ENCODE data around the gene GSE1. TPM values are rescaled to one million over a fixed set of nuclear protein-coding genes. Genes with fewer than 3 reads are reported as not detected.

GSE1 gene
- total and polyA plus RNA-seq, 2 of the 13 experiments (the other 11 are each of a cell fraction or from before 2014, with no cell fraction given): 16.1 to 31.2 TPM

DNA sequence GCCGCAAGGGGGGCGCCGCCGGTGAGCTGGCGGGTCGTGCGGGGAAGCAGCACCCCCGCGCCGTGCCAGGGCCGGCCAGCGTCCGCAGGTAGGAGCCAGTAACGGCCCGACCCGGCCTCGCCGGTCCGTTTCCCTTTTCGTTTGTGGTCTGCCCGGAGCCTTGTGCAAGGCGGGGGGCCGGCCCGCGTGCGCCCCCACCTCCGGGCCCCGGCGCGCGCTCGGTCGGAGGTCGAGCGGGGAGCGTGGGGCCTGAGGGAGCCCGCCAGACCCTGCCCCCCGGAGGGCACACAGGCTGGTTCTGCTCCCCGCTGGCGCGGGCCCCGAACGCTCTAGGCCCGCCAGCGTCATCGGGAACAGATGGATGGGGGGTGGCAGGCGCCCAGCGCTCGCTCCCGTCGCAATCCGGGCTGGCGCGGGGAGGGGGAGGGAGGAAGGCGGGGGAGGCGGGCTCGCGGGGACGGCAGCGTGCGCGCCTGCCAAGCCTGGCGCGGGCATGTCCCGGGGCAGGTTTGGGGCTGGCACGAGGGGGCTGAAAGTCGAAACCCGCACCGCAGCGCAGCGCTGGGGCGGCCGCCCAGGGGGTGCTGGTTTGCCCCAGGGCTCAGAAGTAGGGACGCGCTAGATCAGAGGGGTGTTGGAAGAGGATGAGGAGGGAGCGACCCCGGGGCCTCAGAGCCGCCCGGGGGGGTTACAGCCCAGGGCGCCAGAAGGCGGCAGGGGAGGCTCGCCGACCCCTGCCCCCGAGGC lies 1.5 kb upstream of the GSE1 start (continued):
- TF ChIP-seq ZBTB2 (CRISPR knock-in tag; IDR thresholded peaks at IDR 0.05; ENCODE audit: low read depth) (peak; percentile 55; the same call in 1 of the 2 replicates), ZSCAN12 (CRISPR knock-in tag; IDR thresholded peaks at IDR 0.05) (peak; percentile 39; the same call in 1 of the 2 replicates), NR1H2 (CRISPR knock-in tag; IDR thresholded peaks at IDR 0.05; ENCODE audit: borderline replicate concordance, low read depth) (no peak)

DNA sequence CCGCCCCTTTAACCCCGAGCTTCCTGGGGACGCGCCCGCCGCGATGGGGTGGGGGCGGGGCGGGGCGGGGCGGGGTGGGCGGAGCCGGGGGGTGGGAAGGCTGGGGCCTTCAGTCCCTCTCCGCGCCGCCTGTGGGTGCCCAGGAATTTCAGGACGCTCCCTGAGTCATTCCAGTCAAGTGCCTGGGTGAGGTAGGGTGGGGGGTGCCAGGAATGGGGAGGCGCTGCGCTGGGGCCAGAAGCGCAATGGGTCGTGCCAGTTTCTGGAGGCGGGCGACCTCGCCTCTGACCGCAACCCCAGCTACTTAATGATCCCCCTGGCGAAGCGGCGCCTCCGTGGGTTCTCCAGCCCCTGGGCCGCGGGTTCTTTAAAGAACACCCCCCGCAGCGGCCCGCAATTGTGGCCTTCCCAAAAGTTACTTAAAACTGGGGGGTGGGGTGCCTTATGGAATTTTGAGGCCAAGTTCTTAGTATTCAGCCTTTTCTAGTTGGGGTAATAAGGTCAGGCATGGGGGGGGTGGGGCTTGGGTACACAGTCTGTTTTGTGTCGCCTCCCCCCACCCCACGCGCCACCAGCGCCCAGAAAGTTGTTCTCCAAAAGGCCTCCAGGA lies 826 bp upstream of the GSE1 start:
- Histone ChIP-seq H3K9me3 (ENCODE audit: low read length) (no peaks in the 10 kb centered on the region), H2AFZ (ENCODE audit: low read length) (no peak overlapping the region), H3K79me2 (ENCODE audit: insufficient read depth, low read length) (peaks cover 33% of the 10 kb centered on the region), H3K27me3 (ENCODE audit: control insufficient read depth in 1 of 2, insufficient read depth in 2 of 2, low read length in 2 of 2) (no peaks in the 10 kb centered on the region), H3K9ac (ENCODE audit: insufficient read depth, low read depth, low read length) (peak overlapping the region; percentile 78), H3K4me2 (ENCODE audit: low read depth, low read length) (peak overlapping the region; percentile 92), H3K36me3 (replicated peaks in 1 of 2; ENCODE audit: control insufficient read depth in 1 of 2, insufficient read depth in 2 of 2, low read length in 2 of 2) (peaks cover 8 to 11% of the 10 kb centered on the region in 2 experiments), H3K27ac (ENCODE audit: extremely low read length, insufficient read depth, low read length) (peak overlapping the region; percentile 93), H3K4me3 (replicated peaks in 1 of 3; ENCODE audit: insufficient read depth in 1 of 3, low read depth in 2 of 3, low read length in 3 of 3) (peak overlapping the region; percentile 70 to 85 (median 79)), H3K4me1 (ENCODE audit: insufficient read depth, low read length) (peaks cover 39% of the 10 kb centered on the region), H4K20me1 (ENCODE audit: insufficient read depth, low read length) (peaks cover 50% of the 10 kb centered on the region)
- BruUV-seq (replicated peaks): TSS peak; percentile 50
- 0% methylated on average over 7 of the region's 38 CpGs for WGBS (ENCODE audit: low lambda C conversion rate)
- no peak for FAIRE-seq
- peak; percentile 18 for ATAC-seq
- ChIA-PET POLR2A (interaction anchor here (0.6 to 3.7 kb wide), 22 partner anchors 10 to 322 kb away, joined by 3 to 34 read pairs (median 3); no protein-coding TSS in a partner anchor), CTCF (ENCODE audit: low intra/inter-chr PET ratio, low total read pairs) (interaction anchor here (2.2 to 5.1 kb wide), 3 partner anchors 121 to 219 kb away, joined by 7 to 93 read pairs (median 14); no protein-coding TSS in a partner anchor)
- intact Hi-C loops (cut with micrococcal nuclease; ENCODE audit: unreplicated experiment): loop anchor here (10.0 kb wide), 2 partner anchors 87 to 217 kb away; no protein-coding TSS in a partner anchor
- DNase-seq (ENCODE audit: low spot score): peak; percentile 91
- in situ Hi-C loops (cut with HindIII; ENCODE audit: extremely low pct_ligation_motif_present, low pct_unique_long_range_greater_than_20kb): no loop called here
- TF ChIP-seq, protein P1, sequence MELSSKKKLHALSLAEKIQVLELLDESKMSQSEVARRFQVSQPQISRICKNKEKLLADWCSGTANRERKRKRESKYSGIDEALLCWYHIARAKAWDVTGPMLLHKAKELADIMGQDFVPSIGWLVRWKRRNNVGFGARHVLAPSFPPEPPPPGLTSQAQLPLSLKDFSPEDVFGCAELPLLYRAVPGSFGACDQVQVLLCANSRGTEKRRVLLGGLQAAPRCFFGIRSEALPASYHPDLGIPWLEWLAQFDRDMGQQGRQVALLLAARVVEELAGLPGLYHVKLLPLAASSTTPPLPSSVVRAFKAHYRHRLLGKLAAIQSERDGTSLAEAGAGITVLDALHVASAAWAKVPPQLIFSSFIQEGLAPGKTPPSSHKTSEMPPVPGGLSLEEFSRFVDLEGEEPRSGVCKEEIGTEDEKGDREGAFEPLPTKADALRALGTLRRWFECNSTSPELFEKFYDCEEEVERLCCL (CRISPR knock-in tag; IDR thresholded peaks at IDR 0.05; ENCODE audit: borderline replicate concordance): no peak
- TF ChIP-seq EZH2 (conservative IDR thresholded peaks at IDR 0.05; ENCODE audit: low read depth, low read length) (no peak), SIN3A (IDR thresholded peaks at IDR 0.05; ENCODE audit: borderline replicate concordance, low read depth, low read length) (no peak; the same call in 1 of the 2 replicates), ZSCAN29 (CRISPR knock-in tag; conservative IDR thresholded peaks at IDR 0.05) (peak; percentile 15; the same call in 1 of the 2 replicates), CEBPG (CRISPR knock-in tag; IDR thresholded peaks at IDR 0.05) (no peak), PAF1 (CRISPR knock-in tag; IDR thresholded peaks at IDR 0.05) (no peak), NCOA5 (CRISPR knock-in tag; IDR thresholded peaks at IDR 0.05) (no peak), ZNF773 (CRISPR knock-in tag; IDR thresholded peaks at IDR 0.05; ENCODE audit: borderline replicate concordance) (no peak), MAZ (IDR thresholded peaks at IDR 0.05; ENCODE audit: borderline replicate concordance, low read depth, low read length) (0 out of 2 replicates have a peak, but pooled peaks have one; percentile 28), MAZ (CRISPR knock-in tag; IDR thresholded peaks at IDR 0.05; ENCODE audit: low read depth) (no peak)
- TF ChIP-seq, protein P2, sequence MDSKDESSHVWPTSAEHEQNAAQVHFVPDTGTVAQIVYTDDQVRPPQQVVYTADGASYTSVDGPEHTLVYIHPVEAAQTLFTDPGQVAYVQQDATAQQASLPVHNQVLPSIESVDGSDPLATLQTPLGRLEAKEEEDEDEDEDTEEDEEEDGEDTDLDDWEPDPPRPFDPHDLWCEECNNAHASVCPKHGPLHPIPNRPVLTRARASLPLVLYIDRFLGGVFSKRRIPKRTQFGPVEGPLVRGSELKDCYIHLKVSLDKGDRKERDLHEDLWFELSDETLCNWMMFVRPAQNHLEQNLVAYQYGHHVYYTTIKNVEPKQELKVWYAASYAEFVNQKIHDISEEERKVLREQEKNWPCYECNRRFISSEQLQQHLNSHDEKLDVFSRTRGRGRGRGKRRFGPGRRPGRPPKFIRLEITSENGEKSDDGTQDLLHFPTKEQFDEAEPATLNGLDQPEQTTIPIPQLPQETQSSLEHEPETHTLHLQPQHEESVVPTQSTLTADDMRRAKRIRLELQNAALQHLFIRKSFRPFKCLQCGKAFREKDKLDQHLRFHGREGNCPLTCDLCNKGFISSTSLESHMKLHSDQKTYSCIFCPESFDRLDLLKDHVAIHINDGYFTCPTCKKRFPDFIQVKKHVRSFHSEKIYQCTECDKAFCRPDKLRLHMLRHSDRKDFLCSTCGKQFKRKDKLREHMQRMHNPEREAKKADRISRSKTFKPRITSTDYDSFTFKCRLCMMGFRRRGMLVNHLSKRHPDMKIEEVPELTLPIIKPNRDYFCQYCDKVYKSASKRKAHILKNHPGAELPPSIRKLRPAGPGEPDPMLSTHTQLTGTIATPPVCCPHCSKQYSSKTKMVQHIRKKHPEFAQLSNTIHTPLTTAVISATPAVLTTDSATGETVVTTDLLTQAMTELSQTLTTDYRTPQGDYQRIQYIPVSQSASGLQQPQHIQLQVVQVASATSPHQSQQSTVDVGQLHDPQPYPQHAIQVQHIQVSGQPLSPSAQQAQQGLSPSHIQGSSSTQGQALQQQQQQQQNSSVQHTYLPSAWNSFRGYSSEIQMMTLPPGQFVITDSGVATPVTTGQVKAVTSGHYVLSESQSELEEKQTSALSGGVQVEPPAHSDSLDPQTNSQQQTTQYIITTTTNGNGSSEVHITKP (CRISPR knock-in tag; IDR thresholded peaks at IDR 0.05; ENCODE audit: low read depth): peak; percentile 36; the same call in 1 of the 2 replicates
